Measurements from ENCODE around the gene SETD6. TPM values are rescaled to one million over a fixed set of nuclear protein-coding genes. Genes with fewer than 3 reads are reported as not detected.

Gene SETD6
- total and polyA plus RNA-seq, 7 donors, result 3.6 to 23.5 (median 15.5) TPM

GRCh38 chr16:58519707-58520106 is 4.4 kb downstream of the SETD6 start:
- H3K4me3 ChIP-seq, result no peak overlapping the region
- H3K27ac ChIP-seq, result no peak overlapping the region
- peaks cover 37 to 73% (median 61%) of the 10 kb centered on the region in 4 donors for H3K36me3 ChIP-seq
- DNase-seq, result no peak
- H3K27me3 ChIP-seq, result no peaks in the 10 kb centered on the region
- intact Hi-C loops (cut with DNase I), result loop anchor here (10.0 kb wide), 3 partner anchors 105 to 785 kb away; partner anchors contain the start of genes CNOT1, GOT2 and KATNB1
- no peak for TF ChIP-seq CTCF (IDR thresholded peaks at IDR 0.05)
- TF ChIP-seq POLR2AphosphoS5 (IDR thresholded peaks at IDR 0.05), result no peak
- no peak for TF ChIP-seq POLR2A (IDR thresholded peaks at IDR 0.05)
- no peak for TF ChIP-seq EP300 (IDR thresholded peaks at IDR 0.05)
- no peaks in the 10 kb centered on the region for H3K9me3 ChIP-seq
- peaks cover 0 to 14% (median 12%) of the 10 kb centered on the region in 4 donors for H3K4me1 ChIP-seq

DNA sequence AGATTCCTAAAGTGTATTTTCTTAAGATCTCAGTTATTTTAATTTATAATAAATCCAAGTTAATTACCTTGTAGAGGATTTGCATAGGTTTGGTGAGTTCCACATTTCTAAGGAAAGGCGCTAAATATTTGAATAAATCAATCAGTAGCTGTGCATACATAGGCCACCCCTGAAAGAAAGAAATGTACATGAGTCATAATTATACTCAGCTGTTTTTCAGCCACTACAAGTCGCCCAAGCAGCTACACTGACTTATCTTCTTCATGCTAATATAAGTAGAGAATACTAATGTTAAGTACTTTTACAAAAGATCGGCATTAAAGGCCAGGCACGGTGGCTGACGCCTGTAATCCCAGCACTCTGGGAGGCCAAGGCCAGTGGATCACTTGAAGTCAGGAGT is 14.9 kb downstream of the SETD6 start:
- Histone ChIP-seq H3K9me3 (no peaks in the 10 kb centered on the region), H3K27ac (no peak overlapping the region), H3K4me1 (no peaks in the 10 kb centered on the region), H3K4me3 (no peak overlapping the region), H3K36me3 (peaks cover 54 to 100% (median 62%) of the 10 kb centered on the region in 4 donors), H3K27me3 (no peaks in the 10 kb centered on the region)
- no peak for TF ChIP-seq CTCF (IDR thresholded peaks at IDR 0.05)
- TF ChIP-seq POLR2A (IDR thresholded peaks at IDR 0.05), result no peak
- intact Hi-C loops (cut with DNase I), result no loop called here
- 94% methylated on average over 5 of the region's 5 CpGs for WGBS, 2 donors
- DNase-seq, result no peak

GRCh38 chr16:58532414-58532813 is 17.1 kb downstream of the SETD6 start:
- Histone ChIP-seq H3K9me3 (no peaks in the 10 kb centered on the region), H3K4me3 (no peak overlapping the region), H3K27me3 (no peaks in the 10 kb centered on the region), H3K27ac (no peak overlapping the region), H3K4me1 (no peaks in the 10 kb centered on the region), H3K36me3 (peaks cover 52 to 100% (median 65%) of the 10 kb centered on the region in 4 donors)
- intact Hi-C loops (cut with DNase I), result no loop called here
- WGBS, 2 donors, result 67 to 87% methylated on average over 3 of the region's 3 CpGs
- DNase-seq, result no peak
- TF ChIP-seq EP300 (IDR thresholded peaks at IDR 0.05), result no peak
- no peak for TF ChIP-seq CTCF (IDR thresholded peaks at IDR 0.05)
- TF ChIP-seq POLR2A (IDR thresholded peaks at IDR 0.05), result no peak
- no peak for TF ChIP-seq POLR2AphosphoS5 (IDR thresholded peaks at IDR 0.05)

- no peak overlapping the region for H3K4me3 ChIP-seq
- no peaks in the 10 kb centered on the region for H3K9me3 ChIP-seq
- H3K27me3 ChIP-seq, result no peaks in the 10 kb centered on the region
- intact Hi-C loops (cut with DNase I), result no loop called here
- H3K27ac ChIP-seq, result no peak overlapping the region
- H3K4me1 ChIP-seq, result no peaks in the 10 kb centered on the region
- H3K36me3 ChIP-seq, result peaks cover 55 to 100% (median 67%) of the 10 kb centered on the region in 4 donors
- WGBS, 2 donors, result 95 to 97% methylated on average over 14 of the region's 14 CpGs
- no peak for DNase-seq
- TF ChIP-seq EP300 (IDR thresholded peaks at IDR 0.05) (no peak), CTCF (IDR thresholded peaks at IDR 0.05) (no peak), POLR2A (IDR thresholded peaks at IDR 0.05) (no peak), POLR2AphosphoS5 (IDR thresholded peaks at IDR 0.05) (no peak)
Measured at GRCh38 chr16:58533751-58534470, 18.6 kb downstream of the SETD6 start.

GRCh38 chr16:58535100-58535499 is 19.8 kb downstream of the SETD6 start:
- intact Hi-C loops (cut with DNase I), result no loop called here
- 93 to 96% methylated on average over 3 of the region's 3 CpGs for WGBS, 2 donors
- H3K36me3 ChIP-seq, result peaks cover 55 to 100% (median 72%) of the 10 kb centered on the region in 4 donors

More at GRCh38 chr16:58535100-58535499, 19.8 kb downstream of the SETD6 start:
- no peaks in the 10 kb centered on the region for H3K27me3 ChIP-seq
- no peaks in the 10 kb centered on the region for H3K9me3 ChIP-seq
- DNase-seq, result no peak
- TF ChIP-seq POLR2AphosphoS5 (IDR thresholded peaks at IDR 0.05) (no peak), EP300 (IDR thresholded peaks at IDR 0.05) (no peak), CTCF (IDR thresholded peaks at IDR 0.05) (no peak), POLR2A (IDR thresholded peaks at IDR 0.05) (no peak)
- H3K4me1 ChIP-seq, result no peaks in the 10 kb centered on the region
- H3K27ac ChIP-seq, result no peak overlapping the region
- H3K4me3 ChIP-seq, result no peak overlapping the region
